OCI-LY1 (cell line): ENCODE measurements around the gene WDR62.

ENCODE experiments used
- H2AFZ ChIP-seq: fragments of 200-600 bp; sonication (generic), shearing (Covaris generic); 2 replicates; pipeline ENCODE4 v1.6.0; 2014; ENCODE audit warnings: antibody characterized with exemption, mild to moderate bottlenecking, low read length
- H3F3A ChIP-seq: fragments of 200-600 bp; sonication (generic), shearing (Covaris generic); 2 replicates; pipeline ENCODE4 v1.6.0; 2014; ENCODE audit warnings: mild to moderate bottlenecking, antibody characterized with exemption, low read length, moderate library complexity; ENCODE audit not compliant: insufficient read depth
- H3K27ac ChIP-seq: fragments of 200-600 bp; sonication (generic); 2 replicates; pipeline ENCODE4 v1.5.1; 2014; ENCODE audit warnings: low read length, mixed run types, mild to moderate bottlenecking, low read depth; ENCODE audit not compliant: poor library complexity, severe bottlenecking
- H3K27me3 ChIP-seq: fragments of 200-600 bp; sonication (generic); 2 replicates; pipeline ENCODE4 v1.6.0; 2014; ENCODE audit warnings: antibody characterized with exemption, mild to moderate bottlenecking, low read length, moderate library complexity; ENCODE audit not compliant: insufficient read depth
- H3K36me3 ChIP-seq: fragments of 200-600 bp; sonication (generic); 2 replicates; pipeline ENCODE4 v1.6.1; 2014; ENCODE audit warnings: mild to moderate bottlenecking, antibody characterized with exemption, low read length, moderate library complexity, mixed read lengths; ENCODE audit not compliant: insufficient read depth
- H3K4me1 ChIP-seq: fragments of 200-600 bp; sonication (generic); 2 replicates; pipeline ENCODE4 v1.5.1; 2014; ENCODE audit warnings: mild to moderate bottlenecking, low read length, moderate library complexity; ENCODE audit not compliant: insufficient read depth, severe bottlenecking
- H3K4me2 ChIP-seq: fragments of 200-600 bp; sonication (generic), shearing (Covaris generic); 2 replicates; pipeline ENCODE4 v1.6.1; 2014; ENCODE audit warnings: low read length
- H3K4me3 ChIP-seq: fragments of 200-600 bp; sonication (generic); 2 replicates; pipeline ENCODE4 v1.5.1; 2014; ENCODE audit warnings: low read length, low read depth, mild to moderate bottlenecking, mixed read lengths; ENCODE audit not compliant: poor library complexity, severe bottlenecking
- H3K79me2 ChIP-seq: fragments of 200-600 bp; shearing (Covaris generic); 2 replicates; pipeline ENCODE4 v1.6.1; 2016; ENCODE audit warnings: mixed run types, low read length, mixed read lengths; ENCODE audit not compliant: insufficient read depth
- H3K9ac ChIP-seq: fragments of 200-600 bp; sonication (generic), shearing (Covaris generic); 2 replicates; pipeline ENCODE4 v1.6.1; 2014; ENCODE audit warnings: mild to moderate bottlenecking, low read length, mixed read lengths
- H3K9me2 ChIP-seq: fragments of 200-600 bp; sonication (generic), shearing (Covaris generic); 2 replicates; pipeline ENCODE4 v1.6.1; 2014; ENCODE audit warnings: low read depth, mild to moderate bottlenecking, low read length, mixed read lengths
- H3K9me3 ChIP-seq: fragments of 200-600 bp; shearing (Covaris generic); 2 replicates; pipeline ENCODE4 v1.6.1; 2014; ENCODE audit warnings: low read length, mixed read lengths
- H4K20me1 ChIP-seq: fragments of 200-600 bp; sonication (generic), shearing (Covaris generic); 2 replicates; pipeline ENCODE4 v1.6.0; 2016; ENCODE audit warnings: mild to moderate bottlenecking, low read length; ENCODE audit not compliant: insufficient read depth
- EZH2 ChIP-seq: fragments of 200-600 bp; sonication (generic), shearing (Covaris generic); IDR thresholded peaks from 2 replicates; pipeline ENCODE4 v1.8.0; 2017; ENCODE audit warnings: borderline replicate concordance, mixed run types, mild to moderate bottlenecking, antibody characterized with exemption, low read length, moderate library complexity, mixed read lengths
- TF ChIP-seq, protein P1 (sequence below): fragments of 200-600 bp; sonication (generic), shearing (Covaris generic); IDR thresholded peaks from 2 replicates; pipeline ENCODE4 v1.5.1; 2017; ENCODE audit warnings: mild to moderate bottlenecking, antibody characterized with exemption, low read length, moderate library complexity, mixed read lengths

The WDR62 gene

DNA sequence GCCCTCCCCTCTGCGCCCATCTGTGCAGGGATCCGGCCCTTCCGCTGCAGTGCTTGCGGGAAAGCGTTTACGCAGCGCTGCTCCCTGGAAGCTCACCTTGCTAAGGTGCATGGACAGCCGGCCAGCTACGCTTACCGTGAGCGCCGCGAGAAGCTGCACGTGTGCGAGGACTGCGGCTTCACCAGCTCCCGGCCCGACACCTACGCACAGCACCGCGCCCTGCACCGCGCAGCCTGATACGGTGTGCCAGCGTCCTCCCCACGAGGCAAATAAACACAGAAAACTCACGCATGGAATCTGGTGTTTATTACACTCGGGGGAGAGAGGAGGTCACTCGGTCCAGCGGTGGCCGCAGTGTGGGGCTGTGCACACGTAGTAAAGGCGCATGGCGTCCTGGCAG lies 58.7 kb downstream of the WDR62 start:
- H3F3A ChIP-seq: no peaks in the 10 kb centered on the region
- H3K79me2 ChIP-seq: no peaks in the 10 kb centered on the region
- H3K9me2 ChIP-seq: no peaks in the 10 kb centered on the region
- peak overlapping the region; percentile 79 for H3K4me2 ChIP-seq
- peak overlapping the region; percentile 96 for H3K4me3 ChIP-seq
- no peaks in the 10 kb centered on the region for H3K9me3 ChIP-seq
- H3K27me3 ChIP-seq: no peaks in the 10 kb centered on the region
- H3K36me3 ChIP-seq: peaks cover 29% of the 10 kb centered on the region
- peaks cover 24% of the 10 kb centered on the region for H3K4me1 ChIP-seq
- peak overlapping the region; percentile 97 for H3K9ac ChIP-seq
- no peak overlapping the region for H3K27ac ChIP-seq
- H2AFZ ChIP-seq: no peak overlapping the region
- TF ChIP-seq EZH2: no peak
- TF ChIP-seq, protein P1, sequence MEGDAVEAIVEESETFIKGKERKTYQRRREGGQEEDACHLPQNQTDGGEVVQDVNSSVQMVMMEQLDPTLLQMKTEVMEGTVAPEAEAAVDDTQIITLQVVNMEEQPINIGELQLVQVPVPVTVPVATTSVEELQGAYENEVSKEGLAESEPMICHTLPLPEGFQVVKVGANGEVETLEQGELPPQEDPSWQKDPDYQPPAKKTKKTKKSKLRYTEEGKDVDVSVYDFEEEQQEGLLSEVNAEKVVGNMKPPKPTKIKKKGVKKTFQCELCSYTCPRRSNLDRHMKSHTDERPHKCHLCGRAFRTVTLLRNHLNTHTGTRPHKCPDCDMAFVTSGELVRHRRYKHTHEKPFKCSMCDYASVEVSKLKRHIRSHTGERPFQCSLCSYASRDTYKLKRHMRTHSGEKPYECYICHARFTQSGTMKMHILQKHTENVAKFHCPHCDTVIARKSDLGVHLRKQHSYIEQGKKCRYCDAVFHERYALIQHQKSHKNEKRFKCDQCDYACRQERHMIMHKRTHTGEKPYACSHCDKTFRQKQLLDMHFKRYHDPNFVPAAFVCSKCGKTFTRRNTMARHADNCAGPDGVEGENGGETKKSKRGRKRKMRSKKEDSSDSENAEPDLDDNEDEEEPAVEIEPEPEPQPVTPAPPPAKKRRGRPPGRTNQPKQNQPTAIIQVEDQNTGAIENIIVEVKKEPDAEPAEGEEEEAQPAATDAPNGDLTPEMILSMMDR: no peak
- H4K20me1 ChIP-seq: no peaks in the 10 kb centered on the region

DNA sequence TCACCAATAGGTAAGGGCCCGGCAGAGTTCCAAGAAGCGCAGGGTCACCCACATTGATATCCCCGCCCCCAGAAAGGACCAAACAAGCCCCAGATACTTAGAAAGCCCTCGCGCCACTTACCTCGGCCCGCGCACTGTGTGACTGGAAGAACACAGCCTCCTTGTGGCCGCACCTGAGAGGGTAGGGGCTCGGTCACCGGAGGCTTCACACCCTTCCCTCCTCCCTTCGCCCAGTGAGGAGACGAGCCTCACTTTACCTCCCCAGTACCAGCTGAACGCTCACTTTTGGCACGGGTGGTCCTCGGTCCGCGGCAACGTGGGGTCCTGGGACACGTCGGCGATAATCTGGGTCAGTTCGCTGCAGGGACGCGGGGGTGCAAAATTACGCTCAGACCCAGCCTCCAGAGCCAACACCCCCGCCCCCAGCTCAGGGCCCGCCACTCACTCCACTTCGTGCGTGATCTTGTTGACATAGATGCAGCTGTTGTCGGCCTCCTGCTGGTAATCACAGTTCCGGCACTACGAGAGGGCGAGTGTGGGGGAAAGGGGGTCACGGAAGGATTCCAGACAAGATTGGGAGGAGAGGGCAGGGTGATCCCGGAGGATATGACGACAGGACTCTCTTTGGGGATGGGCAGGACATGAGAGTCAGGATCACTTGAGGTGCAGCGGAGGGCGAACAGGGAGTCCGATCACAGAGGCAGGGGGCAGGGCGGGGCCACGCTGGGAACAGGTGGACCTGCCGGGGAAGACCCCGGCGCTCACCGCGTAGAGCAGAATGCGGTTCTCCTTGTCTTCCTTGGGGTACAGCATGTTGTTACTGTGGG lies 59.4 kb downstream of the WDR62 start:
- TF ChIP-seq, protein P1: peak; percentile 14; the same call in 1 of the 2 replicates
- TF ChIP-seq EZH2: no peak
- Histone ChIP-seq H4K20me1 (no peaks in the 10 kb centered on the region), H3K4me3 (peak overlapping the region; percentile 96), H3K9ac (peak overlapping the region; percentile 97), H3K79me2 (no peaks in the 10 kb centered on the region), H2AFZ (no peak overlapping the region), H3K27me3 (no peaks in the 10 kb centered on the region), H3K4me2 (peak overlapping the region; percentile 79), H3K36me3 (peaks cover 35% of the 10 kb centered on the region), H3K9me3 (no peaks in the 10 kb centered on the region), H3K9me2 (no peaks in the 10 kb centered on the region), H3K27ac (peak overlapping the region; percentile 41), H3F3A (no peaks in the 10 kb centered on the region), H3K4me1 (peaks cover 24% of the 10 kb centered on the region)

DNA sequence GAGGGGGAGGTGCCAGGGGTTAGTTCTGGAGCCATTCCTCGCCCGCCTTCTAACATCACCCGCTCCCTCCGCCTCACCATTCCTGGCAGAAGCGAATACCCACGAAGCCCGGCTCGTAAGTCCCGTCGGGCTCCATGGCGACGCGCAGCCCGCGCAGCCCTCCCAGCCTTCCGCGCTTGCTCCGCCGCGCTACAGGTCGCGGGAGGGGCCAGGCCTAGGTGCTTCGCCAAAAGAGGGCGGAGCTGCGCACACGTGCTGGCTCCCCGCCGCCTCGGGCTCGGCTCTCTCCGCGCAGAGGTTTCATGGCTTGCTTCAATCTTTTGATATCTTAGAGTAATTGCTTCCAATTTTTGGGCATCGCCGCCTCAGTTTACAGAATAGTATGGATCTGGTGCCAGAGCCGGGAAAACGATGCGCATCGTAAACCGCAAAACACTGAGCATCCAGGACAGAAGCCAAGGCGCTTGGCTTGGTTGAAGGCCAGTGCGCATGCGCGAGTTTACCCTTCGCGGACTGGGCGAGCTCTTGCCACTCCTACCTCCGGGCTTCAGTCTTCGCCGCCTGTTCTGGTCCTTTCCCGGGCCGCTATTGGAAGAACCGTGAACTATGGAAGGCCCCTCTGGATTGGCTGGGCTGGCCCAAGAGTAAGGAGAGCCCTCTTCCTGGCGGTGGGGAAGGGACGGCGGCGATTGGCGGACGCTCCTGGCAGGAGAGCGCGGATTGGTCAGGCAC lies 60.2 kb downstream of the WDR62 start, which contains the start of gene POLR2I:
POLR2I (minus strand) TSS at position 155 of the 732 bp plus-strand sequence; CDS start at position 136, 19 bp downstream.
- H3K79me2 ChIP-seq: no peaks in the 10 kb centered on the region
- H3K4me3 ChIP-seq: peak within 1 kb of the TSS; percentile 96
- TF ChIP-seq EZH2: no peak
- peak within 1 kb of the TSS; percentile 97 for H3K9ac ChIP-seq
- H3K4me2 ChIP-seq: peak within 1 kb of the TSS; percentile 79
- H3K9me2 ChIP-seq: no peaks in the 10 kb centered on the region
- no peak within 1 kb of the TSS for H2AFZ ChIP-seq
- peaks cover 37% of the 10 kb centered on the region for H3K36me3 ChIP-seq
- H3K27me3 ChIP-seq: no peaks in the 10 kb centered on the region
- no peaks in the 10 kb centered on the region for H3F3A ChIP-seq
- no peaks in the 10 kb centered on the region for H3K9me3 ChIP-seq
- H4K20me1 ChIP-seq: no peaks in the 10 kb centered on the region
- H3K4me1 ChIP-seq: peaks cover 24% of the 10 kb centered on the region
- H3K27ac ChIP-seq: peak within 1 kb of the TSS; percentile 72
